PFSK-1 (cell line): ENCODE results near the gene SLC4A11.

Experiments
- POLR2AphosphoS5 ChIP-seq: IDR thresholded peaks from 2 replicates; pipeline ENCODE4 v1.6.1; 2012; ENCODE audit warnings: low read depth, mild to moderate bottlenecking, control low read depth, low read length, moderate library complexity
- REST ChIP-seq, 2 experiments: IDR thresholded peaks; 2 replicates each; pipeline versions ENCODE4 v1.6.1 to v1.8.0; 2011 to 2012; ENCODE audit warnings: low read depth in 2 of 2, low read length in 2 of 2, control low read depth in 1 of 2, inconsistent platforms in 1 of 2, mild to moderate bottlenecking in 1 of 2, moderate library complexity in 1 of 2; ENCODE audit not compliant: insufficient read depth in 1 of 2
- SIN3A ChIP-seq: IDR thresholded peaks from 2 replicates; pipeline ENCODE4 v1.6.1; 2012; ENCODE audit warnings: mild to moderate bottlenecking, low read length, moderate library complexity, borderline replicate concordance; ENCODE audit not compliant: insufficient read depth

GRCh38 chr20:3224681-3225421, 14.1 kb downstream of the SLC4A11 start:
- no peak for TF ChIP-seq SIN3A
- TF ChIP-seq POLR2AphosphoS5: no peak
- no peak for TF ChIP-seq REST (IDR thresholded peaks at IDR 0.05; ENCODE audit: insufficient read depth in 1 of 2, low read depth in 2 of 2, low read length in 2 of 2)
